Measurements from ENCODE around the gene PRR35.
"Not testable (repeated sequence)": the region's sequence is repeated elsewhere in the genome, so short reads cannot be mapped to it uniquely, and the experiment has no call there.

Gene PRR35

GRCh38 chr16:582614-583331 is 22.6 kb downstream of the PRR35 start:
- no peak for DNase-seq

- DNase-seq: no peak
Observed at GRCh38 chr16:583470-583814, 23.2 kb downstream of the PRR35 start.

DNA sequence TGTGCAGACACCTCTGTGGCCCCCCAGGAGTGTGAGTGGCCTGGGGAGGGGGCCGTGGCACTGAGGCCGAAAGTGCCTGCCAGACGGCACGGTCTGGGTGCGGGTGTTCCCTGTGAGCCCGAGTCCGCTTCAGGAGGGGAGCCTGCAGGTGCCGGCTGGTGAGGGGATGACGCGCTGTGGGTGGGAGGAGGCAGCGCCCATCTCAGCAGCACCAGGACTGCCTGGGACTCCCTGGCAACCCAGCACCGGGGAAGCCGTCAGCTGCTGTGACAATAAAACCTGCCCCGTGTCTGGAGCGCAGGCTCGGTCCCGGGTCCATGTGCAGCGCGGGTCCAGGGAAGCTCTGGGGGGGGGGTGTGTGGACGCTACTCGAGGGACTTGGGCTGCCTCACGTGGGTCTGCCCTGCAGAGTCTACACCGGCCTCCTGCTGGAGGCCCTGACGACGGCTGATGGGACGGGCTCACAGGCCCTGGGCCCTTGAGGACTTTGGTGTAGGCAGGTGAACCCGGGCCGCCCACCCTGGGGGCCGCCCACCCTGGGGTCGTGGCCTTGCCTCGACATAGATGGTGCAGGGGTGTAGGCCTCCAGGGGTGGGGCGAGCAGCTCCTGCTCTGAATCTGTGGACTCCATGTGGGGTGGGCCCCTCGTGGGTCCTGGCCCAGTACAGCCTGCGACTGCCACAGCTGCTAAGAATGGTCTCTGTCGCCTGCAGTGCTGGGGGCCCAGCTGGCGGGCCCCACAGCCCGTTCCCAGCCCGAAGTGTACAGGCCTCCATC is 23.8 kb downstream of the PRR35 start:
- no peak for DNase-seq

DNA sequence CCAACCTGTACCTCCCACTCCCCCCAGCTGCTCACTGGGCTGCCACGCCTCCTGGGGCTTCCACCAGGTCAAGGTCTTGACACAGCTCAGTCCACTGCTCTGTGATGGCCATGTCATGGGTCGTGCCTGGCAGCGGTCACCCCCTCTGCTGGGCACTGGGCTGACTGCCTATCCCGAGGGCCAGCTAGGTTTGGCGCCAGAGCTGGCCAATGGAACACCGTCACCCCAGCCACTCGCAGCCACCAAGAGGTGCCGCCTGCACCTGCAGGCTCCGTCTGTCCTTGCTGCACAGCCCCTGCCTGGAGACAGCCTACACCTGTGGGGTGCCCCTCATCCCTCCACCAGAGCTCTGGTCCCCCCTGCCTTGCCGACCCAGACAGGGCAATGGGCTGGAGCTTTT is 25.2 kb downstream of the PRR35 start:
- no peak for DNase-seq

DNA sequence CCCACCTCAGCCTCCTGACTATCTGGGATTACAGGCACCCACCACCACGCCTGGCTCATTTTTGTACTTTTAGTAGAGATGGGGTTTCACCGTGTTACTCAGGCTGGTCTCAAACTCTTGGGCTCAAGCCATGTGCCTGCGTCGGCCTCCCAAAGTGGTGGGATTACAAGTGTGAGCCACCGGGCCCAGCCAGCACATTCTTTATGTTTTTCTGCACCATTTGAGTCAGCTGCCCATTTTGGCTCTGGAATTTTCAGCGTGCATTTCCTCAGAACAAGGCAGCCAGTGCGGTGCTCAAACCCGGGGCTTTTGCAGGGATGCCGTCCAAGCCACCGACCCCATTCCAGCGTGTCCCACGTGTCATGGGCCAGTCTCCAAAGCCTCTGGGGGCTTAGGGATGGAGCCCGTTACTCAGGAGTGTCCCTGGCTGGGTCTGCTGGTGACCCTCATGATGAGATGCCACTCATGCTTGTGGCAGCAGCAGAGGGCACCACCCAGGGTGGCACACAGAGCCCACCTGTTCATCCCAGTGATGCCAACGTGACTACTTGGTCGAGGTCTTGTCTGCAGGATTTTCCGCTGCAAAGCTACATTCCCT is 26.0 kb downstream of the PRR35 start:
- no peak for DNase-seq

DNA sequence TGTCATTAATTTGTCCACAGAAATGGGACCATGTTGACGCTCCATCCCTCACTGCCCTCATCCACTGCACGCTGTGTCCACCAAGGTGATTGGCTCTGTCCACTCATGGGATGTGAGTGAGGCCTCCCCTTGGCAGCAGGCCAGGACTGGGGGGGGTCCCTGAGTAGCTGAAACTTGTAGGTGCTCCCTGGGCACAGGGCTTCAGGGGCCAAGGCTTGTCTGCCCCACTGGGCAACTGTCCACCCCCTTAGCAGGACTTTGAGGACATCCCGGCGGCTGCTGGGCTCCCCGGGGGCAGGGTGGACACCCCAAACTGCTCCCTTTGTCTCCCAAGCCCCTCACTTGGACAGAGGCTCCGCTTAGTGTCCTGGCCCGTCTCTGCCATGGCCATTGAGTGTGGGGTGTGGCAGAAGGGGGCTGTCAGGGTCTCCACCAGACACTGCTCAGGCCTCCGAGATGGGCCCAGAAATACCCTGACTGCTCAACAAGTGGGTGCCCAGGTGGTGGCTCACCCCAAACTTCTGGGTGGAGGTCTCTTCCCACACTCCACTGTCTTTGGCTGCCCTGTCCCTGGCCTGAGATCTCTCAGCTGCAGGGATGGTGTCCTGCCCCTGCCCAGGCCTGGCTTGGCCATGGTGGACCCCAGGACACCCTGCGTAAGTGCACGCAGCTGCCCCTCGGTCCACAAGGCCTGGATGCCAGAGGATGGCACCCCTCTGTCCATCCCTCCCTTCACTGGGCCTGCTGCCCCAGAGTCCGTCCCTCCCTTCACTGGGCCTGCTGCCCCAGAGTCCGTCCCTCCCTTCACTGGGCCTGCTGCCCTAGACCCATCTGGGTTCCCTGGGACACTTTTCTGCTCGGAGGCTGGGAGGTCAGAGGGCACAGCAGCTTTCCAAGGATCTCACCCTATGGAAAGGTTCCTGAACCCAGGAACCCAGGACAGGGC is 26.7 kb downstream of the PRR35 start:
- DNase-seq: no peak

DNA sequence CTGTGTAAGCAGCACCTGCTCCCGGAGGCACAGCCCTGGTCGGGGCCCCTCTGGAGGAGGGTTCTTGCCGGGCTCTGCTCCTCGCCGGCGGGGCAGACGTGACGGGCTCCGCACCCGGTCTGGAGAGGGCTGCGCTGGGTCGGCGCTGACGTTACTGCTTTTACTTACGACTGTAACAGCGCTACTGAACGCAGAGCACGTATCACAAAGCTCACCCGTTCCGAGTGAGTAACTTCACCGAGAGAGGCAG is 28.4 kb downstream of the PRR35 start:
- no peak for DNase-seq

- DNase-seq: peak; percentile 64
Observed at GRCh38 chr16:588889-589657, 28.9 kb downstream of the PRR35 start.

GRCh38 chr16:589658-590187 is 29.5 kb downstream of the PRR35 start, which contains the start of gene RAB40C:
TSS of gene RAB40C (plus strand) at chr16:590066. CDS start at chr16:590292, 226 bp downstream.
- DNase-seq: peak; percentile 65

GRCh38 chr16:590188-590814 is 30.1 kb downstream of the PRR35 start:
- DNase-seq: no peak

DNA sequence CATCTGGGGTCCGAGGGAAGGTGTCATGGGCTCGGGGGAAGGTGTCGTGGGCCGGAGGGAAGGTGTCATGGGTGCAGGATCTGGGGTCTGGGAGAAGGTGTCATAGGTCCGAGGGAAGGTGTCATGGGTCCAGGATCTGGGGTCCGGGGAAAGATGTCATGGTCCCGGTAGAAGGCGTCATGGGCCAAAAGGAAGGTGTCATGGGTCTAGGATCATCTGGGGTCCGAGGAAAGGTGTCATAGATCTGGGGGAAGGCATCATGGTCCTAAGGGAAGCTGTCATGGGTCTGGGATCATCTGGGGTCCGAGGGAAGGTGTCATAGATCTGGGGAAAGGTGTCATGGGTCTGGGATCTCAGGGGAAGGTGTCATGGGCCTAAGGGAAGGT is 30.6 kb downstream of the PRR35 start:
- no peak for DNase-seq

GRCh38 chr16:591231-591630 is 31.0 kb downstream of the PRR35 start:
- no peak for DNase-seq

GRCh38 chr16:591892-592517 is 31.8 kb downstream of the PRR35 start:
- DNase-seq: no peak

GRCh38 chr16:592518-593306 is 32.5 kb downstream of the PRR35 start:
- DNase-seq: no peak

GRCh38 chr16:593406-593805 is 33.2 kb downstream of the PRR35 start:
- no peak for DNase-seq

DNA sequence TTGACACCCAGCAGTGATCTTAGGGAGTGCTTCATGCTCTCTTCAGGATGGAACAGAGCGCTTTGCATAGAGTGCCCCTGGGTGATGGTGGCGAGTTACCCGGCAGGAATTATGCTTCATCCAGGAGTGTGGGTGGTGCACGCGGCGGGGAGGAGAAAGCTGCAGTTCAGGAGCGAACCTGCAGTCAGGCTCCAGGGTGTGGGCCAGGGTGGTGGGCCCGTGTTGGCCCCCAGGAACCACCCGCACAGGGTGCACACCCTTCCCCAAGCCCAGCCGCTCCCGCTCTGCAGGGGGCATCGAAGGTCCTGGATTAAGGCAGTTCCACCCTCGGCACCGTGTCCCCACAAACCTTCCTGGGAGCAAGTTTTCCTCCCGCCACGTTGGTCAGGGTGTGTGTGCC is 33.6 kb downstream of the PRR35 start:
- no peak for DNase-seq

DNA sequence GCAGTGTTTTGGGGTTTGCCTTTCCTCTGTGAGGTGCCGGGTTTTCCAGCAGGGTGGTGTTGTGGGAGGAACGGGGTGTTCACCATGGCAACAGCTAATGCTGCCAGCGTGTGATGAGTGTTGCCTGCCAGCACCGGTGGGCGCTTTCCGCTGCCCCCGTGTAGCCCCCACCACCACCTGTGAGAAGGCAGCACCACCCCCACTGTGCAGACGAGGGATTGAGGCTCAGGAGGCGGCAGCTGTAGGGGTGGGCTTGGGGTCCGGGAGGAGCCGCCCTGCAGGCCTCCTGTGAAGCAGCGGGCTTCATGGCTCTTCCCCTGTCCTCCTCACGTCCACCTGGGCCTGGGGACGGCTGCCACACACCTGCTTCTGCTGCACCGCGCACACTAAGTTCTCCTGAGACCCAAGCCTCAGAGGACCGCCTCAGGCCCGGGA is 34.9 kb downstream of the PRR35 start:
- no peak for DNase-seq

DNA sequence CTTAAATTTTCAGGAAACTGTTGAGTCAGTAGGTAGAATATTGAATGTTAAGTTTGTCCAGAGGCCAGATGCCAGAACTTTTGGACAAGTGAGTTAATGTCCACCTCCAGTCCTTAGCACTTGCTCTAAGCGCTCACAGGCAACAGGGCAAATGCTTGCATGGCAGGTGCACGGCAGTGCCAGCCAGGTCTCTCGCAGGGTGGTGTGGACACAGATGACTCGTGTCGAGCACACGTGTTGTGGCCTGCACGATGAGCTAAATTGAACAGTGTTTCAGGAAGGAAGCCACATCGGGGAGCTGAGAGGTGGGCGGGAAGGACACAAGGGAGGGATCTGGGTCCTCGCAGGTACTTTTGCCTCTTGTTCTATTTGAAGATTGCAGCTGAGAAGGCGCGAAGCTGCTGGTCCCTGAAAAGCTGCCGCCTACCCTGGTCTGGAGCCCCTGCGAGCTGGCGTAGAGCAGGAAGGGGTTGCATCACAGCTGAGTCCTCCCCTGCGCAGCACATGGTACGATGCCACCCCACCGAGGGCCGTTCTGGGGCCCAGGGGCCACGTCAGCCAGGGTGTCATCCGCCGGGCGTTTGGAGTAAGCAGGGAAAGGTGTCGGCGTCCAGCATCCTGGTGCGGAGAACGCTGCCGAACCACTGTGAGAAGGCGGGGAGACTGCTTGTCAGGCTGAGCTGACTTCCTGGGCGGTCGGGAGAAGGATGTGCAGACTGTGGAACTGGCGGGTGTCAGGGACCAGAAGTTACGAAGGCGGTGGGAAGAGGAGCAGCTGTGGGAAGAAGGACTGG is 35.9 kb downstream of the PRR35 start:
- DNase-seq: no peak

DNA sequence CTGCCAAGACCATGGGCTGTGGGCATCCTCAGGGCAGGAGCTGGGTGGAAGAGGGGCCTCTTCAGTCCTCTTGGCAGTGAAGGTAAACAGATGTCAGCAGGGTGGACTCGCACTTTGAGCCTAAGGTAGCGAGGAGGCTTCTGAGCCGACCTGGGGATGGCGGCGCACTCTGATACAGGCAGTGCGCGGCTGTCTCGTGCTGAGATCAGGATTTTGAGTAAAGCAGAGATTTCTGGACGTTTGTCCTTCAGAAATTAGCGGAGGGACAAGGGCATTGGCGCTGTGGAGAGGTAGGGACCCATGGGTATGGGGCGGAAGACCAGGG is 36.5 kb downstream of the PRR35 start:
- no peak for DNase-seq

DNA sequence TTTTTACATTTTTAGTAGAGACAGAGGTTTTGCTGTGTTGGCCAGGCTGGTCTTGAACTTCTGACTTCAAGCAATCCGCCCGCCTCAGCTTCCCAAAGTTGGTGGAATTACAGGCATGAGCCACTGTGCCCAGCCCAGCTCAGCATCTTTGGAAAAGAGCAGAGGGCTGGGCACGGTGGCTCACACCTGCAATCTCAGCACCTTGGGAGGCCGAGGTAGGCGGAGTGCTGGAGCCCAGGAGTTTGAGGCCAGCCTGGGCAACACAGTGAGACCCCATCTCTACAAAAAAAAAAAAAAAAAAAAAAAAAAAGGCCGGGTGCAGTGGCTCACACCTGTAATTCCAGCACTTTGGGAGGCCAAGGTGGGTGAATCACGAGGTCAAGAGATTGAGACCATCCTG is 37.5 kb downstream of the PRR35 start:
- not testable (repeated sequence) for DNase-seq

All from NCI-H1048 (cell line).